Measurements from ENCODE around the gene REPS1. TPM values are rescaled to one million over a fixed set of nuclear protein-coding genes. Genes with fewer than 3 reads are reported as not detected.

The REPS1 gene
- total RNA-seq, result 8.6 and 31.4 TPM in 2 replicates

GRCh38 chr6:138987643-138988468 is at the start of gene REPS1:
REPS1 (minus strand) TSS chr6:138988253; CDS start chr6:138987682, 571 bp downstream.

GRCh38 chr6:139028658-139029469 is 40.8 kb upstream of the REPS1 start, which contains the start of gene ABRACL:
ABRACL (plus strand) TSS chr6:139028745; CDS start chr6:139034161, 5,416 bp downstream.

Other genes starting within 250 kb of the REPS1 start
- 9.1 and 11.0 TPM in 2 replicates for gene CCDC28A, start 214.5 kb downstream of the REPS1 start, total RNA-seq
- not detected in 2 replicates for gene ECT2L, start 192.2 kb downstream of the REPS1 start, total RNA-seq
- 28.8 and 30.0 TPM in 2 replicates for gene ABRACL, start 40.5 kb upstream of the REPS1 start, total RNA-seq
- gene HECA, start 146.8 kb upstream of the REPS1 start, total RNA-seq, result 7.1 and 8.9 TPM in 2 replicates